Epidermal melanocyte (primary cell): ENCODE data around the gene BAX.

ENCODE experiments used
- DNase-seq: peaks from one replicate; pipeline ENCODE4 v3.0.0; 2011; ENCODE audit warnings: low spot score; ENCODE audit not compliant: insufficient read length

The BAX gene

DNA sequence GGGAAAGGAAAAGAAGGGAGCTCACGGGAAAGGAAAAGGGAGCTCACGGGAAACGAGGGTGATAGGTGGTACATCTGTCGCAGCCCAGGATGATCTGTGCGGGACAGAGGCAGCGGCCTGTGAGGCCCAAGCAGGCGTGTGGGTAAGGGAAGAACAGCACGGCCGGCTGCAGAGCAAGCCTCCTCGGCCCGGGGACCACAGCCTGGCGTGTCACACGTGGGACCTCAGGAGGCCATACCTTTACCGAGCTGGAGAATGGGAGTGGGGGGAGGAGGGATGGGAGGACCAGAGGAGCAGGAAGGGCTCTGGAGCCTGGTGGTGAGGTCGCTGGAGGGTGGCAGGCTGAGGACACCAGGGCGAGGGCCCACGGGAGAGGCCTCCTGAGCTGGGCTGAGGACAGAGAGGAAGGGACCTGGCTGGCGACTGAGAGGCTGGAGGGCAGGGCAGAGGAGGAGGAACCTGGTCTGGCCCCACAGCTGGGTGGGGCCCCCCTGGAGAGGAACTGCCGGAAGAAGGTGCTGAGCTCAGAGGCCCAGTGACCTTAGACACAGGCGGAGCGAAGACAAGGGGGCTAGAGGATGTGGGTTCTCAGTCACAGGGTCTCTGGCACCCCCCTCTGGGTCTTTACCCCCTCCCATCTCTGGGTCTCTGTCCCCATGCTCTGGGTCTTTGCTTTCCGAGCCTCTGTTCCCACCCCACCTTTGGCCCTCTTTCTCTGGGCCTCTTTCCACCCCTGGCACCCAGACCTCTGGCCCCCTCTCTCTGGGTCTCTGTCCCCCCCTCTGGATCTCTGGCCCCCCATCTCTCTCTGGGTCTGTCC lies 7.6 kb downstream of the BAX start:
- no peak for DNase-seq

DNA sequence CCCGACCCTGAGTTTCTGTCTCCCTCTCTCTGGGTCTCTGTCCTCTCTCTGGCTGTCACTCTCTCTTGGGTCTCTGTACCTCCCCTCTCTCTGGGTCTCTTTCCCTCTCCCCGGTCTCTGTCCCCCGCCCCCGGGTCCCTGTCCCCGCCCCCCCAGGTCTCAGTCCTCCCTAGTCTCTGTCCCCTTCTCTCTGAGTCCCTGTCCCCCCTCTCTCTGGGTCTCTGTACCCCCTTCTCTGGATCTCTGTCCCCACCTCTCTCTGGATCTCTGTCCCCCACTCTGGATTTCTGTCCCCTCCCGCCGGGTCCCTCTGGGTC lies 8.1 kb downstream of the BAX start:
- no peak for DNase-seq

DNA sequence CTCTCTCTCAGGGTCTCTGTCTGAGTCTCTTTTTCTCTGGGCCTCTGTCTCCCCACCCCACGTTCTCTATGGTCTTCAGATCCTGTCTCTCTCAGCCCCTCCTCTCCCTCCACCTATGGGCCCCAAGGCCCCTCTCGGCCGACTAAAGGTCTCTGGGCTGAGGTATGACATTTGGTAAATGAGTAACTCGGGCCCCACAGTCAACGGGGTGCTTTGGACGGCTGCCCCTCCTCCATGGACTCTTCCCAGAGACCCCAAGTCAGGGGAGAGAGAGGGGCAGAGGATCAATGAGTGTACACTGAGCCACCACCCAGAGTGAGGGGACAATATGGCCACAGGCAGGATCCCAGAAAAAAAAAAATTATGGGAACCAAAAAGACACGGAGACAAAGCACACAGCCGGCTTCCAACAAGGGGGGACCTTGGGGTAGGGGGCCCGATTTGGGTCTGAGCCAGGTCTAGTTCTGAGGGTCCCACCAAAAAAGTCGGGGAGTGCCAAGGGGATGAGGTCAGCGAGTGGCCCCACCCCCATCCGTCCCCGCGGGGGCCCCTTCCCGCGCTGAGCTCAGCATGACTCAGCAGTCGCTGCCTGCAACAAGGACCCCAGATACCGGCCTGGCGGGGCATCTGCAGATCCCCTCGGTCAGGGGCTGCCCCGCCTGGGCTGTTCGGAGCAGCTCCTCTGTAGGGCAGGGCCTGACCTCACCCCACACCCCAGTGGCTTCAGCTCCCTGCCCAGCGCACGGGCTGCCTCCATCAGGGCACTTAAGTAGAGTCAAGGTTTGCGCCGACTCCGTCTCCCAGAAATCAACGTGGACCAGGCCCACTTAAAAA lies 8.9 kb downstream of the BAX start:
- no peak for DNase-seq

DNA sequence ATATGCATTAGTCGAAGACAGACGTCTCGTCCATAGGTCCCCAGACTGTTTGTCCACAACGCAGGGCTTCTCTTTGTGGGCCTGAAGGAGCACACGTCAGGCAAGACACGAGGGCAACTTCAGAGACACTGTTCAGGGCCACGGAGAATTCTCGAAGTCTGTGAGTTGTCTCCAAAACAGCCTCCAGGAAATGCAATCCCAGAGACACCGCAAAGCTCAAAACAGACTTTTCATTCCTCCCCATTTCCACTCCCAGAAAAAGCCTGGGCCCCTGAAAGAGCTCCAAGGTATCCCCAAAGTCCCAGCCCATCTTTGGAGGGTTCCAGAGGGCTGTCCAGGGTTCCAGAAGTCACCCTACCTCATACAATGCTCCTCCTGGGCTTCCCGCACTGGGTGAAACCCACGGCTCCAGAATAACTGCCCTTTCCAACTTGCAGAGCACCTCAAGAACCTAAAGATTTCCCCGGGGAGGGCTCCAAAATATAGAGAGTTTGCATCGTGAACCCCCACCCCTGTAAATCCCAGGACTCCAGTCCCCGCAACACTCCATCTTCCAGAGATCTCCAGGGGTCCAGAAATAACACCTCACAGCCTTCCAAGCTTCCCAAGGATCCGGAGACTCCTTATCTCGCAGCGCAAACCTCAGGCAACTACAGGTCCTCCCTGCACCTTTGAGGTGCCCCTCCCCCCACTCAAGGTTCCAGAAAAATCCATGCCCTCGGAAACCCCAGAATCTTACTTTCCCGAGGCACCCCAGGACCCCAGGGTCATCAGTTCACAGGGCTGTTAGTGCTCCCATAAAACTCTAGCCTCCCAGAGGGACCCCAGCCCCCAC lies 9.7 kb downstream of the BAX start:
- DNase-seq, result no peak

DNA sequence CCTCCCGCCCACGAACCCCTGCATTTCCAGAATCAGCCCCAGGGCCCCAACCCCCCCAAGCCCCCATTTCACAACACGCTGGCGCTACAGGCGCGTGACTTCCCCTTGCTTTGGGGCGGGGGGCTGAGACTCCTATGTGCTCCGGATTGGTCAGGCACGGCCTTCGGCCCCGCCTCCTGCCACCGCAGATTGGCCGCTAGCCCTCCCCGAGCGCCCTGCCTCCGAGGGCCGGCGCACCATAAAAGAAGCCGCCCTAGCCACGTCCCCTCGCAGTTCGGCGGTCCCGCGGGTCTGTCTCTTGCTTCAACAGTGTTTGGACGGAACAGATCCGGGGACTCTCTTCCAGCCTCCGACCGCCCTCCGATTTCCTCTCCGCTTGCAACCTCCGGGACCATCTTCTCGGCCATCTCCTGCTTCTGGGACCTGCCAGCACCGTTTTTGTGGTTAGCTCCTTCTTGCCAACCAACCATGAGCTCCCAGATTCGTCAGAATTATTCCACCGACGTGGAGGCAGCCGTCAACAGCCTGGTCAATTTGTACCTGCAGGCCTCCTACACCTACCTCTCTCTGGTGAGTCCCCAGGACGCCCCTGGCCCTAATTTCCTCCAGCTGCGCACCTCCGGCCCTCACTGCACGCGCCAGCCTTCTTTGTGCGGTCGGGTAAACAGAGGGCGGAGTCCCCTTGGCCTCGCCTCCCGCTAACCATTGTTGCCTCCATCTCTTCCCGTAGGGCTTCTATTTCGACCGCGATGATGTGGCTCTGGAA lies 10.5 kb downstream of the BAX start, which contains the start of gene FTL:
Gene FTL, plus strand, starts transcription at position 270 of the 766 bp plus-strand sequence. Its CDS starts 199 bp downstream, at position 469.
- DNase-seq, result peak; percentile 98

DNA sequence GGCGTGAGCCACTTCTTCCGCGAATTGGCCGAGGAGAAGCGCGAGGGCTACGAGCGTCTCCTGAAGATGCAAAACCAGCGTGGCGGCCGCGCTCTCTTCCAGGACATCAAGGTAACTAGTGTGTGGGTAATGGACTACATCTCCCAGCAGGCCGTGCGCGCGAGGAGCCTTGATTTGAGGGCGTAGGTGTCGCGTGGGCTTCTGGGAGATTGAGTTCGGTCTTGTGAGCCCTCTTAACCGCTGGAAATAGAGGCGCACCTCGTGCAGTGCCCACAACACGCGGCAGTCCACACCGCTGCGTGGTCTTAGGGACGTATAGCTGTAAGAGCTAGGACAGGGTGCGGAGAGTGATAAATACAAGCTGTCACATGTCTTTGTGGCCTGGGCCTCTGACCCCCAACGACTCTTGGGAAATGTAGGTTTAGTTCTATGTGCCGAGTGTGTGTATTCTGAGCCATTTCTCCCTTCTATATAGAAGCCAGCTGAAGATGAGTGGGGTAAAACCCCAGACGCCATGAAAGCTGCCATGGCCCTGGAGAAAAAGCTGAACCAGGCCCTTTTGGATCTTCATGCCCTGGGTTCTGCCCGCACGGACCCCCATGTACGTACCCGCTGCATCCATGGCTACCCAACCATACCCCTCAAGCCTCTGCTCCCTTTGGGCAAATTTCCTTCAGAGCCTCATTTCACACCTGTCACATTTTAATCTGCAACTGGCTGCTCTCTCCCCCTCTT lies 11.3 kb downstream of the BAX start:
- peak; percentile 66 for DNase-seq

DNA sequence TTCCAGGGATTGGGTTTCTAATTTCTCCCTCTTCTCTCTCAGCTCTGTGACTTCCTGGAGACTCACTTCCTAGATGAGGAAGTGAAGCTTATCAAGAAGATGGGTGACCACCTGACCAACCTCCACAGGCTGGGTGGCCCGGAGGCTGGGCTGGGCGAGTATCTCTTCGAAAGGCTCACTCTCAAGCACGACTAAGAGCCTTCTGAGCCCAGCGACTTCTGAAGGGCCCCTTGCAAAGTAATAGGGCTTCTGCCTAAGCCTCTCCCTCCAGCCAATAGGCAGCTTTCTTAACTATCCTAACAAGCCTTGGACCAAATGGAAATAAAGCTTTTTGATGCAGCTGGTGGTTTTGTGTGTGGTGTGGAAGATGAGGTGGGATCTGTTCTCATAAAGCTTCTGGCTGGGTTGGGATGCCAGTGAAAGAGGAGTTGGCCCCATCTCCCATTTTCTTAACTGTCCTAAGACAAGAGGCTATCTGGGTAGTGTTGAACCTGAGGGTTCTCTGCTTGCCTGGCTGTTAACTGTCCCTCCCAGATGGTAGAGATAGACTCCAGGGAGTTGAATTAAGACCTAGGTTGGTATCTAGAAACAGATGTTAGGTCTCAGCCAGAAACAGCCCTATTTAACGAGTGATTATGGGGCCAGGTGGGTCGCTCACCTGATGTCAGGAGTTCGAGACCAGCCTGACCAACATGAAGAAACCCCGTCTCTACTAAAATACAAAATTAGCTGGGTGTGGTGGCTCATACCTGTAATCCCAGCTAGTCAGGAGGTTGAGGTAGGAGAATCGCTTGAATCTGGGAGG lies 12.1 kb downstream of the BAX start:
- no peak for DNase-seq

DNA sequence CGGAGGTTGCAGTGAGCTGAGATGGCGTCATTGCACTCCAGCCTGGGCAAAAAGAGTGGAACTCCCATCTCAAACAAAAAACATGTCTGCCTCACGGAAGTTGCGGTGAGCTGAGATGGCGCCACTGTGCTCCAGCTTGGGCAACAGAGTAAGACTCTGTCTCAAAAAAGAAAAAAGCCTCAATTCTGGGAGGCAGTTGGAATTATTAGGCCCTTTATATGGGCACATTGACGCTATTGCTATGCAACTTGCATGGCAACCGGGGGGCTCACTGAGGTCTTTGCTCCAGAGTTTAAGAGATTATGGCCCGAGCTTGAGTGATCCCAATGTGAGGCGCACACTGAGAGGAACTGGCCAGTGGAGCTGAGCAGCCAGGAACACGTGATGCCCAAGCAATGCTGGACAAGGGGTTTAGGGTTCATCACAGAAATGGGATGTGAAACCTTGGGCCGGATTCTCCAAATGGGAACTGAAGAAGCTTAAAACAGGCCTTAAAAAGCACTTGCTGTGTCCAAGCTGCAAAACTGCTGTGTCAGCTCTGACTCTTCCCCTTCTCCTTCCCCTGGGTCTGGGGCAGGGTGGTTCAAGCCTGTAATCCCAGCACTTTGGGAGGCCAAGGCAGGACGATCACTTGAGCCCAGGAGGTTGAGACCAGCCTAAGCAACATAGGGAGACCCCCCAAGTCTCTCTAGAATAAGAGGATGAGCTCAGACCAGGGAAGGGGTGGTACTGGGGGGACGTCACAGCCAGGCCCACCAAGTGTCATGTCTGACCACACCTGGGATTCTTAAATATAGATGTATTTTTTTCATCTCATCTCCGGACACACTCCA lies 12.9 kb downstream of the BAX start:
- no peak for DNase-seq

DNA sequence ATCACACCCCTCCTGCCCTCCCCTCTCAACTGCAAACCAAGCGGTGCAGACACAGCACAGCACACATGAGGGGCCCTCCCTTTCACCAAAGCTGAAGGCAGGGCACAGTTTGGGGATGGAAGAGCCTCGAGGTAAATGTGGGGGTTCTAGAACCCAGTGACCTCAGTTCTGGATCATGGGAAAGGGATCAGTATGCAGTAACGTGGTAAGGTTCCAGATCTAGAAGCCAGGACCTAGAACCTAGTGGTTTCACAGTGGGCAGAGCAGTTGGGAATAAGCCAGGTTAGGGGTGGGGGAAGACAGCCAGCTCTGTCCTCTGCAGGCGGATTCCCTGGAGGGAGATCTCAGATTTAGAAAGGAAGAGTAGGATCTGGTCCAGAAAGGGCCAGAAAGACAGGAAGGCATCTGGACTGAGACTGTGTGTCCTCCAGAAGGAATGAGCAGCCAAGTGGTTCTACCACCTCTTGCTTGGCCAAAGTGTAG lies 13.5 kb downstream of the BAX start:
- DNase-seq, result no peak

DNA sequence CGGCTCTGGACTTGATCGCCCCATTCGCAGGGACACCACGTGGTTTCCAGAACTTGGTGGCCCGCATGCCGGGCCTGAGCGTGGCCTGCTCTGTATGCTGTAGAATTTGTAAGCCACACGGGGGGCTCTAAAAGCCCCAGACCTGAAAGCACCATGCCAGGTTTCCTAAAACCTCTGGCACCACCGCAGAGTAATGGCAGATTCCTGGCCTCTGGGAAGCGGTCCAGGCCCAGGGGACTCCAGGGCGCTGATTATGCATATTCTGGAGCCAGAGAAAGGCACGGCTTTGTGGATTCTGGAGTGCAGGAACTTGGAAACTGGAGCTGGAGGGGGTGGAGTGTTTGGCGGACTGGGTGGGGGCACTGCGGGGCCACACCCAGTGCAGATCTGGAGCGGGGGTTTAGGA lies 14.1 kb downstream of the BAX start:
- no peak for DNase-seq

DNA sequence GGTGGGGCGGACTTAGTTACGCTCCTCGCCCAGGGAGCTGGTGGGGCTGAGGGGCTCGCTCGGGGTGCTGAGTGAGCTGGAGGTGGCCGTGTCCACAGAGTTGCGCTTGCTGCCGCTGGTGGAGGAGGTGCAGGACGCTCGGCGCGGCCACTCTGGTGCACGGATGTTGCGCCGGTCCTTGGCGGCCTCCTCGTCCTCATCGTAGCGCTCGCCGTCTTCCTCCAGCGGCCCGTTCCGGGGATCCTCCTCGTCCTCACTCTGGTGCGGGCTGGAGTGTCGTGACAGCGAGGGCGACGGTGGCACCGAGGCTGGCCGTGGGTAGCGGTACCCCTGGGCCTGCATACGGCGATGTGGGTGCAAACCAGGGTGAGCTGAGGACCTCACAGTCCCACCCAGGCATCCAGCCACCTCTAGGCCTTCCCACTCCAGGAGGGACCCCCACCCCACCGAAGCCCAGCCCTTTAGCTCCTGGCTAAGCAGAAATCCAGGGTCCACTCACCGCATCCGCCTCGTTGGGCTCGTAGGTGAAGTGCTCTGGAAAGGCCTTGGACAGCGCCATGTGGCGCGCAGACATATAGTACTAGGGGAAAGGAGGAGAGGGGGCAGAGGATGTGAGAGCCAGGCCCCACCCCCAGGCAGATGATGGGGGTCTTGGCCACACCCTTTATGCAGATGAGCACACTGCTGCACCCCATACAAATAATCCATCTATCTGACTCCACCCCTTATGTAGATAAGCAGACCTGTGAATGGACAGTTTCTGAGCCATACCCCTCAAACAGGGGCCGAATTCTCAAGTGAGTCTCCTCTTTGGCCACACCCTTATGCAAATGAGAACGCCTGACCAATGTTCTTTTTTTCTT lies 14.8 kb downstream of the BAX start:
- no peak for DNase-seq

DNA sequence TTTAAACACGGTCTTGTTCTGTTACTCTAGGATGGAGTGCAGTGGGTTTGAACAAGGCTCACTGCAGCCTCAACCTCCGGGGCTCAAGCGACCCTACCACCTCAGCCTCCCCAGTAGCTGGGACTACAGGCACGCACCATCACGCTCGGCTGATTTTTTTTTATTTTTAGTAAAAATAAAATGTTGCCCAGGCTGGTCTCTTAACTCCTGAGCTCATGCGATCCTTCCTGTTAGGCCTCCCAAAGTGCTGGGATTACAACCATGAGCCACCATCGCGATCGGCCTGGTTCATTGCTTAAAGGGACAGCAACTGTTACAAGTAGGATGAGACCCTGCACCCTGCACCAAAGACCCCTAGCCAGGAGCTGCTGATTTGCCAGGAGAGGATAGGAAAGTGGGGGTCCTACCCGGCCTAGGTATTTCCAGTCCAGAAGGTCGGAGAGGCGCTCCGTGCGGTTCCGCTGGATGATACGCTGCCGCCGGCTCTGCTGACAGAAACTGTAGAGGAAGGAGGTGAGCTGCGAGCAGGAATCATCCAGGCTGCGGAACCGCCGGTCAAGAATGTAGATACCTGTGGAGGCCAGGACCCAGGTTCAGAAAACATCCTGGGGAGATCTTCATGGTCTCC lies 15.6 kb downstream of the BAX start:
- DNase-seq, result no peak

DNA sequence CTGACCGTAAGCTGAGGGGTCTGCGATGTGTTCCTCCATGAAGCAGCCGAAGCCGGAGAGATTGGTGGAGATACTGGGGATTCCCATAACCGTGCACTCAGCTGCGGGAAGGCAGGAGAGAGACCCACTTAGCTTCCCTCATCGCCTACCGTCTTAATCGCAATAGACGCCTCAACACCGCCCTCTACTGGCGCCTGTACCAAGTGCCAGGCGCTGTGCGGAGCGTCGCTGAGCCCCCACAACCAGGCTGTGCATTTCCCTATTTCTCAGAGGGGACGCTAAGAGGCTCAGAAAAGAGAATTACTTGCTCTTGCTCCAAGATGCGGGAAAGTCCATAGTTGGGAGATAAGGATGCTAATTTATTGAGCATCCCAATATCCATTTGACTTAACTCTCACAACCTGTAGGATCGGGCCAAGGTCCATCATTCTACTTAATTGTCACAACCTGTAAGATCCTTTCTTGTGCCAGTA lies 16.3 kb downstream of the BAX start:
- DNase-seq, result peak; percentile 78

DNA sequence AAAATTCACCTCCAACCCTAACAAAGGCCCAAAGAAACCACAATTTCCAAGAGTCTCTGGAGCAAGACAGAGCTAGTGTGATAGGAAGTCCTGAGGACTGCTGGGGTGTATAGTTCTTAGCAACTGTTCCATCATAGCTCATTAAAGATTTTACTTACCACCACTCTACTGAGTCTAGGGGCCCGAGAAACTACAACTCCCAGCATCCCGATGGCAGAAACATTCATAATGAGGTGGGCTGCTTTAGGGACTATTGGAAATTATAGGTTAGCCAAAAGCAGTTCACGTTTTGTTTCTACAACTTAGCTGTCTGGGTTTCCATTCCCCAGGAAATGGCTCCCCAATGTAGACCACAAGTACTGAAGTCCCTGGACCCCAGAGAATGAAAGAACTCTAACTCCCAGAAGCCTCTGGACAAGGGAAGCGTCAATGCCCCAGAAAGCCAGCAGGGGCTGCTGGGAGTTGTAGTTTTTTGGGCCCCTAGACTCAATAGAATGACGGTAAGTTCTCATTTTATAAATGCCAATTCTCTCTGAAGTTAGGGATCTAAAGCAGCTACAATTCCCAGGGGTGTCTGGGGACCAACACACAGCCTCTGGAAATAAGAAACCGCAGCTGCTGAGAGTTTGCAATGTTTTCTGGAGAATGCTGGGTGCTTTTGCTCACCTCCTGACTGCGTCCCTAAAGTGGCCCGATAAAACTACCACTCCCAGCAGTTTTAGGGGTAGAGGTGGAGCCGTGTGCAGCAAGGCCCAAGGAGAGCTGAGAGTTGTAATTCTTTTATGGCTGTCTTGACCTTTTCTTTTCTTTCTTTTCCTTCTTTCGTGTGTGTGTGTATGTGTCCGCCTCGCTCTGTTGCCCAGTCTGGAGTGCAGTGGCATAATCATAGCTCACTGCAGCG lies 21.5 kb downstream of the BAX start:
- DNase-seq, result no peak

DNA sequence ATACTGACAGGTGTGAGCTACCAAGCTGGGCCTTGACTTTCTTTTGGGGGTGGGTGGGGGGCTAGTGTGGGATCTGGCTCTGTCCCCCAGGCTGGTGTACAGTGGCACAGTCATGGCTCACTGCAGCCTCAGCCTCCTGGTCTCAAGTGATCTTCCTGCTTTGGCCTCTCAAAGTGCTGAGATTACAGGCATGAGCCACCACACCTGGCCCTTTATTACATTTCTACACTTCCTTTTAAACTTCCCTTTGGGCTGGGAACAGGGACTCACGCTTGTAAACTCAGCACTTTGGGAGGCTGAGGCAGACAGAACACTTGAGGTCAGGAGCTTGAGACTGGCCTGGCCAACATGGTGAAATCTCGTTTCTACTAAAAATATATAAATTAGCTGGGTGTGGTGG lies 22.4 kb downstream of the BAX start:
- no peak for DNase-seq

DNA sequence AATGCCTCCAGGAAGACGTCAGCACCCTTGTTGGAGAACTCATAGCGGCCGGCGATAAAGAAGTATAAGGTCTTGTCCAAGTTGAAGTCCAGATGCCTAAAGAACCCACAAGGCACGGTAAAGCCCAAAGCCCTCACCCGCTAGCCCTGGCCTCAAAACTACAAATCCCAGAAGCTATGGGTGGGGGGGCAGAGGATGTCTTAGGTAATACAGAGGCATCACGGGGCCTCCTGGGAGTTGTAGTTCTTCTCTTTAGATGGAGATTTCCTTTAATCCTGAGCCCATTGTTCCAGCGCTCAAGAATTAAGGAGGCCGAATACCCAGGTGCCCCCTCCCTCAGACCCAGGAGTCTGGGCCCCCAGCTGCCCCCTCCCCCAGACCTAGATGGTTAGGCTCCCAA lies 27.6 kb downstream of the BAX start:
- no peak for DNase-seq
